HCT116 (cell line): ENCODE data around the gene ACSM6. TPM values are rescaled to one million over a fixed set of nuclear protein-coding genes. Genes with fewer than 3 reads are reported as not detected.

Source experiments
- ATAC-seq: fragments of 200-7000 bp; cut with Tn5 transposase; 2 replicates; pipeline ENCODE4 v1.9.1; 2020; ENCODE audit warnings: mild to moderate bottlenecking, moderate library complexity
- BruUV-seq: library from RNA; stranded (reverse); fragments of 400-500 nt; replicated peaks from 2 replicates; lab custom pipeline; 2021; lab: Mats Ljungman, UMichigan
- CTCF ChIA-PET: fragments of 300-600 bp; sonication (Branson Sonifier 250); formaldehyde crosslinking; loops from one replicate; lab custom pipeline; 2021; ENCODE audit warnings: antibody characterized with exemption; lab: Charles Lee
- POLR2A ChIA-PET: fragments of 300-600, 350-600 bp; sonication (Branson Sonifier 250); formaldehyde crosslinking; loops from one replicate; lab custom pipeline; 2021; ENCODE audit warnings: antibody characterized with exemption; lab: Charles Lee
- RAD21 ChIA-PET, 2 experiments: fragments of 300-600 bp; sonication (Branson Sonifier 250); formaldehyde crosslinking; loops; one replicate each; lab custom pipeline; 2023; ENCODE audit warnings: low total read pairs in 2 of 2; ENCODE audit not compliant: uncharacterized antibody in 2 of 2, unreplicated experiment in 2 of 2, low non-redundant PET in 1 of 2; lab: Charles Lee
- DNase-seq: peaks from one replicate; pipeline ENCODE4 v3.0.0-alpha.2; 2010; ENCODE audit warnings: low read depth, low spot score
- H2AFZ ChIP-seq: fragments of 200-600 bp; shearing (Covaris generic), sonication (generic); 2 replicates; pipeline ENCODE4 v1.6.1; 2017; ENCODE audit warnings: low read depth, mixed run types, mixed read lengths, antibody characterized with exemption, low read length; ENCODE audit not compliant: poor library complexity, severe bottlenecking
- H3K27ac ChIP-seq: 2 replicates; pipeline ENCODE4 v1.5.1; 2012; ENCODE audit warnings: low read depth, low read length
- H3K27me3 ChIP-seq: fragments of 200-600 bp; sonication (generic); 2 replicates; pipeline ENCODE4 v1.6.1; 2016; ENCODE audit warnings: mixed run types, low read length, mixed read lengths; ENCODE audit not compliant: insufficient read depth
- H3K36me3 ChIP-seq, 2 experiments: fragments of 200-500 bp in 1 of 2; fragments of 200-600 bp in 1 of 2; sonication (Bioruptor generic) in 1 of 2; sonication (generic) in 1 of 2; 2 replicates each; pipeline versions ENCODE4 v1.5.1 to v1.6.1; 2014 to 2016; ENCODE audit warnings: low read length in 2 of 2, inconsistent platforms in 1 of 2, mixed read lengths in 1 of 2, mixed run types in 1 of 2; ENCODE audit not compliant: insufficient read depth in 2 of 2, control insufficient read depth in 1 of 2
- H3K4me1 ChIP-seq, 2 experiments: fragments of 200-600 bp in 1 of 2; sonication (generic) in 1 of 2; 2 replicates each; pipeline versions ENCODE4 v1.5.1 to v1.6.1; 2012 to 2017; ENCODE audit warnings: low read length in 2 of 2, inconsistent platforms in 1 of 2, mild to moderate bottlenecking in 1 of 2, mixed read lengths in 1 of 2, mixed run types in 1 of 2, moderate library complexity in 1 of 2; ENCODE audit not compliant: insufficient read depth in 2 of 2, control insufficient read depth in 1 of 2
- H3K4me2 ChIP-seq: fragments of 200-600 bp; sonication (generic); 2 replicates; pipeline ENCODE4 v1.6.1; 2017; ENCODE audit warnings: mixed run types, low read length, mixed read lengths
- H3K4me3 ChIP-seq, 2 experiments: fragments of 200-600 bp in 1 of 2; sonication (generic) in 1 of 2; replicated peaks in 1 of 2; 2 replicates each; pipeline ENCODE4 v1.5.1; 2011 to 2016; ENCODE audit warnings: low read length in 2 of 2, control low read depth in 1 of 2, low read depth in 1 of 2, mild to moderate bottlenecking in 1 of 2, mixed read lengths in 1 of 2, mixed run types in 1 of 2
- H3K79me2 ChIP-seq: fragments of 200-600 bp; sonication (generic); 2 replicates; pipeline ENCODE4 v1.6.1; 2017; ENCODE audit warnings: mild to moderate bottlenecking, mixed run types, low read length, moderate library complexity, mixed read lengths; ENCODE audit not compliant: insufficient read depth
- H3K9ac ChIP-seq: fragments of 200-600 bp; sonication (generic); 2 replicates; pipeline ENCODE4 v1.6.1; 2016; ENCODE audit warnings: low read length, mixed read lengths
- H3K9me2 ChIP-seq: fragments of 200-600 bp; sonication (generic), shearing (Covaris generic); 2 replicates; pipeline ENCODE4 v1.6.1; 2017; ENCODE audit warnings: mixed run types, mild to moderate bottlenecking, moderate library complexity; ENCODE audit not compliant: insufficient read depth
- H3K9me3 ChIP-seq, 2 experiments: fragments of 200-500 bp in 1 of 2; fragments of 200-600 bp in 1 of 2; sonication (Bioruptor generic) in 1 of 2; sonication (generic) in 1 of 2; 2 replicates each; pipeline ENCODE4 v1.6.1; 2014 to 2017; ENCODE audit warnings: low read length in 2 of 2, mixed read lengths in 2 of 2, inconsistent platforms in 1 of 2, low read depth in 1 of 2, mild to moderate bottlenecking in 1 of 2, mixed run types in 1 of 2, moderate library complexity in 1 of 2; ENCODE audit not compliant: control insufficient read depth in 1 of 2, insufficient read depth in 1 of 2
- H4K20me1 ChIP-seq: fragments of 200-600 bp; sonication (generic), shearing (Covaris generic); 2 replicates; pipeline ENCODE4 v1.6.1; 2017; ENCODE audit warnings: mixed run types, mild to moderate bottlenecking, moderate library complexity; ENCODE audit not compliant: insufficient read depth
- CBX3 ChIP-seq: IDR thresholded peaks from 2 replicates; pipeline ENCODE4 v1.6.1; 2012; ENCODE audit warnings: low read depth
- EGR1 ChIP-seq: IDR thresholded peaks from 2 replicates; pipeline ENCODE4 v1.6.1; 2012; ENCODE audit warnings: low read depth
- ELF1 ChIP-seq: IDR thresholded peaks from 2 replicates; pipeline ENCODE4 v1.6.1; 2012; ENCODE audit warnings: low read depth, borderline replicate concordance
- EZH2 ChIP-seq: fragments of 200-600 bp; sonication (generic); IDR thresholded peaks from 2 replicates; pipeline ENCODE4 v1.6.1; 2017; ENCODE audit warnings: antibody characterized with exemption, mixed run types
- FOSL1 ChIP-seq: IDR thresholded peaks from 2 replicates; pipeline ENCODE4 v1.6.1; 2012; ENCODE audit warnings: low read depth
- YY1 ChIP-seq: IDR thresholded peaks from 2 replicates; pipeline ENCODE4 v1.6.1; 2011; ENCODE audit warnings: low read length, low read depth, moderate library complexity, mild to moderate bottlenecking; ENCODE audit not compliant: insufficient replicate concordance; ENCODE audit errors: extremely low read depth
- ZFX ChIP-seq: fragments of 450-650 bp; IDR thresholded peaks from 2 replicates; pipeline ENCODE4 v1.6.1; 2017
- intact Hi-C: fragments of 100-400 bp; cut with micrococcal nuclease; formaldehyde crosslinking; loops from 2 replicates; pipeline ENCODE4 v1.10.0; 2022
- total RNA-seq: library from RNA; stranded (reverse); gene quantifications from one replicate; pipeline ENCODE4 v1.2.1, GENCODE V29; 2021; ENCODE audit not compliant: unreplicated experiment
- TF ChIP-seq, protein P1 (sequence below), 3 experiments: fragments of 200-600 bp in 1 of 3; sonication (generic) in 1 of 3; IDR thresholded peaks in 2 of 3; conservative IDR thresholded peaks in 1 of 3; 2 replicates each; pipeline ENCODE4 v1.5.1; 2012 to 2017; ENCODE audit warnings: low read depth in 2 of 3, low read length in 2 of 3, antibody characterized with exemption in 1 of 3, borderline replicate concordance in 1 of 3, control low read depth in 1 of 3, mild to moderate bottlenecking in 1 of 3, mixed read lengths in 1 of 3, mixed run types in 1 of 3, moderate library complexity in 1 of 3; ENCODE audit not compliant: insufficient read depth in 1 of 3
- TF ChIP-seq, protein P2 (sequence below): IDR thresholded peaks from 2 replicates; pipeline ENCODE4 v1.6.1; 2012
- TF ChIP-seq, protein P3 (sequence below): IDR thresholded peaks from 2 replicates; pipeline ENCODE4 v1.6.1; 2012

The ACSM6 gene
- total RNA-seq, 1 experiment from 2014 or later = not detected

DNA sequence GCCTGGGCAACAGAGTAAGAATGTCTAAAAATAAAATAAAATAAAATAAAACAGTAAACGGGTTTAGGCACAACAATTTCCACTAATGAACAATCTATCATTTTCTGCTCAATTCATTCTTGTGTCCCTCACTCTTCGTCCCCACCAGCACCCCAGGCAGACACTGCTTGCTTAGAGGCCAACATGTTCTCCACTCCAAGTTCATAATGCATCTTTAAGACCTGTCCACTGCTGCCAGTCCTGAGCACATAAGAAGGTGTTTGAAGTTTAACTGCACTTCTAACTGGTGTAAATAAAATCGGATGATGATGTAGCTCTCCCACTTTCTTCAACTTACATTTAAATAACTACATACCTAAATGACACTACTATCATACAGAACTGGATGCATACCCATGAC, 83.6 kb downstream of the ACSM6 start:
- intact Hi-C loops = no loop called here
- Histone ChIP-seq H3K27me3 (no peaks in the 10 kb centered on the region), H2AFZ (no peak overlapping the region), H3K9ac (no peak overlapping the region), H3K4me2 (no peak overlapping the region), H3K36me3 (no peaks in the 10 kb centered on the region), H3K27ac (no peak overlapping the region), H4K20me1 (no peaks in the 10 kb centered on the region), H3K79me2 (peaks cover 77% of the 10 kb centered on the region), H3K9me3 (no peaks in the 10 kb centered on the region), H3K4me1 (peaks cover 10 to 29% of the 10 kb centered on the region in 2 experiments), H3K4me3 (no peak overlapping the region), H3K9me2 (no peaks in the 10 kb centered on the region)
- ChIA-PET POLR2A (interaction anchor here (0.6 kb wide), 1 partner anchor 30 kb away, joined by 3 read pairs; no protein-coding TSS in a partner anchor), RAD21 (no interaction called here), CTCF (no interaction called here)
- no peak for TF ChIP-seq EGR1
- TF ChIP-seq, protein P1, sequence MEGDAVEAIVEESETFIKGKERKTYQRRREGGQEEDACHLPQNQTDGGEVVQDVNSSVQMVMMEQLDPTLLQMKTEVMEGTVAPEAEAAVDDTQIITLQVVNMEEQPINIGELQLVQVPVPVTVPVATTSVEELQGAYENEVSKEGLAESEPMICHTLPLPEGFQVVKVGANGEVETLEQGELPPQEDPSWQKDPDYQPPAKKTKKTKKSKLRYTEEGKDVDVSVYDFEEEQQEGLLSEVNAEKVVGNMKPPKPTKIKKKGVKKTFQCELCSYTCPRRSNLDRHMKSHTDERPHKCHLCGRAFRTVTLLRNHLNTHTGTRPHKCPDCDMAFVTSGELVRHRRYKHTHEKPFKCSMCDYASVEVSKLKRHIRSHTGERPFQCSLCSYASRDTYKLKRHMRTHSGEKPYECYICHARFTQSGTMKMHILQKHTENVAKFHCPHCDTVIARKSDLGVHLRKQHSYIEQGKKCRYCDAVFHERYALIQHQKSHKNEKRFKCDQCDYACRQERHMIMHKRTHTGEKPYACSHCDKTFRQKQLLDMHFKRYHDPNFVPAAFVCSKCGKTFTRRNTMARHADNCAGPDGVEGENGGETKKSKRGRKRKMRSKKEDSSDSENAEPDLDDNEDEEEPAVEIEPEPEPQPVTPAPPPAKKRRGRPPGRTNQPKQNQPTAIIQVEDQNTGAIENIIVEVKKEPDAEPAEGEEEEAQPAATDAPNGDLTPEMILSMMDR (IDR thresholded peaks at IDR 0.05 in 2 of 3, conservative IDR thresholded peaks at IDR 0.05 in 1 of 3; ENCODE audit: borderline replicate concordance in 1 of 3, insufficient read depth in 1 of 3, low read depth in 2 of 3, low read length in 2 of 3) = no peak
- no peak for TF ChIP-seq YY1
- TF ChIP-seq, protein P2, sequence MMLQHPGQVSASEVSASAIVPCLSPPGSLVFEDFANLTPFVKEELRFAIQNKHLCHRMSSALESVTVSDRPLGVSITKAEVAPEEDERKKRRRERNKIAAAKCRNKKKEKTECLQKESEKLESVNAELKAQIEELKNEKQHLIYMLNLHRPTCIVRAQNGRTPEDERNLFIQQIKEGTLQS = no peak
- no peak for TF ChIP-seq ZFX
- TF ChIP-seq, protein P3, sequence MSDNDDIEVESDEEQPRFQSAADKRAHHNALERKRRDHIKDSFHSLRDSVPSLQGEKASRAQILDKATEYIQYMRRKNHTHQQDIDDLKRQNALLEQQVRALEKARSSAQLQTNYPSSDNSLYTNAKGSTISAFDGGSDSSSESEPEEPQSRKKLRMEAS = no peak
- TF ChIP-seq FOSL1 = no peak
- TF ChIP-seq CBX3 = no peak
- TF ChIP-seq ELF1 = no peak
- no peak for TF ChIP-seq EZH2
- DNase-seq = no peak
- BruUV-seq = no TSS peak
- ATAC-seq = no peak

Other genes with a start within 250 kb of the ACSM6 start
- gene CYP2C8, start 124.7 kb upstream of the ACSM6 start, total RNA-seq = 0.47 TPM
- 67.4 TPM for gene PDLIM1, start 96.8 kb downstream of the ACSM6 start, total RNA-seq